ENCODE data around the gene SUB1. TPM values are rescaled to one million over a fixed set of nuclear protein-coding genes. Genes with fewer than 3 reads are reported as not detected.
"Not testable (repeated sequence)": the region's sequence is repeated elsewhere in the genome, so short reads cannot be mapped to it uniquely, and the experiment has no call there.

SUB1 gene
- total RNA-seq, 1 donor = 36.6 TPM

DNA sequence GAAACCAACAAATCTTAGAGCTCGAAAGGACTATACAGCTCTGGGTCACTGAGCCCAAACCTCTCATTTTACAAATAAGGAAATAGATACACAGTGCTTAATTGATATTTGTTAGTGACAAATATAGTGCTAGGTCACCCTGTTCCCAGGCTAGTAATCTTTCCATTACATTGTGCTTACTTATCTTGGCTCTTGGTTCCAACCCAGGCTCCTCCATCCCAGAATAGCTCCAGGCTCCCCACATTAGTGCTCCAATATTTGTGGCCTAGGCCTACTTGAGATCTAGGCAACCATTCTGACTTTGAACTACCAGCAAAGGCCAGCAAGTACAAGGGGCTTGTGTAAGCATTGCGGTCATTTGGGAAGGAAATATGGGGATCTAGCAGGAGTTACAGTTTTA lies 21.7 kb upstream of the SUB1 start:
- DNase-seq (ENCODE audit: low read depth in 2 of 3, low spot score in 2 of 3) = no peak

DNA sequence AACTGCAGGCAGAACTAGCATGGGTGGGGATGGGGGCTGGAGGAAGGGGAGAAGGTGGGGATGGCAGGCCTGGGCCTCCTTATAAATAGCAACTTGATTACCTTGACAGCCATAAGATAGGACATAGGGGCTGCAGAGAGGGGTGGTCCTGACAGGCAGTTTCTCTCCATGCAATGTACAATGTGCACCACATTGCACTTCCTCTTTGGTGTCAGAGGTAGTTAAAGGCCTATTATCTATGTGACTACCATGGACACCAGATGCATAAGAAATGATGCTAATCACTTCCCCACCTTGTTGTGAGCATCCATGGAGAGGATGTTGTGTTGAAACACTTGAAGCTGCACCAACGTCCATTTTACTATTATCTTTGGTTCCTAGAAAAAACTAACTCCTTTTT lies 20.2 kb upstream of the SUB1 start:
- DNase-seq (ENCODE audit: low read depth in 2 of 3, low spot score in 2 of 3) = peak in 1 of 3 donors; percentile 38

DNA sequence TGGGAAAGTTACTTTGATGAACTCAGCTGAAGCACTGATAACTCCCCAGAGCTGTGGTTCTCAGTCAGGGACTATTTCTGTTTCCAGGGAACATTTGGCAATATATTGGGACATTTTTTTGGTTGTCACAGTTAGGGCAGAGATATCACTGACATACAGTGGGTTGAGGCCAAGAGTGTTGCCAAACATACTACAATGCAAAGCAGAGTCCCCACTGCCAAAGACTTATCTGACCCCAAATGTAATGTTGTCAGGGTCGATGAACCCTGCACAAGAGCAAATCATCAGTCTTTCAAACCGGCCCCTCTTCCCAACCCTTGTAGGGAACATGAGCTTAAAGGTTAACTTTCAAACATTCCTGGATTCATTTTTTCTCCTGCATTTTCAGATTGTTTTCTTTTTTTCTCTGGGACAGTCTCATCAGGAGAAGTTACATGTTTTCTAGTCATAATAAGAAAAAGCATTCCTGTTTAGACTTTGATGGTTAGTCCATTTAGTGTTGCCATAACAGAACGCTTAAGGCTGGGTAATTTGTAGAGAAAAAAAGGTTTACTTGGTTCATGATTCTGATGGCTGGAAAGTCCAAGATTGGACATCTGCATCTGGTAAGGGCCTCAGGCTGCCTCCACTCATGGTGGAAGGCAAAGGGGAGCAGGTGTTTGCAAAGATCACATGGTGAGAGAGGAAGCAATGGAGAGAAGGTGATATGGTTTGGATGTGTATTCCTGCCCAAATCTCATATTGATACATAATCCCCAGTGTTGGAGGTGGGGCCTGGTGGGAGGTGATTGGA lies 18.8 kb upstream of the SUB1 start:
- no peak for DNase-seq (ENCODE audit: low read depth in 2 of 3, low spot score in 2 of 3)

DNA sequence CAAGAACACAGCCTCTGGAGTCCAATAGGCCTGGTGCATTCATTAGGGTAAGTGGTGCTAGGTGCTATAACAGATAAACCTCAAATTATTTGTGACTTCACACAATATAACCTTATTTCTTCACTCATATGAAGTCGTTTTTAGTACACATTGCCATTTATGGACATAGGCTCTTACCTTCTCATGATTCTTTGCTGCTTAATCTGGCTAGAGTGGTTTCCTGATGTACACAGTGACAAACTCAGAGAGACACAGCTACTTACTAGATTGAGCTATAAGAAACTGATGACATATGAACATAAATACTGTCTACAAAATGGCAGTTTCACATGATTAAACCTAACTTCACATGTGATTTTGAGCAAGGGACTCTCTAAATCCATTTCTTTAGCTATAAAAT lies 14.2 kb upstream of the SUB1 start:
- DNase-seq (ENCODE audit: low read depth in 2 of 3, low spot score in 2 of 3) = no peak

DNA sequence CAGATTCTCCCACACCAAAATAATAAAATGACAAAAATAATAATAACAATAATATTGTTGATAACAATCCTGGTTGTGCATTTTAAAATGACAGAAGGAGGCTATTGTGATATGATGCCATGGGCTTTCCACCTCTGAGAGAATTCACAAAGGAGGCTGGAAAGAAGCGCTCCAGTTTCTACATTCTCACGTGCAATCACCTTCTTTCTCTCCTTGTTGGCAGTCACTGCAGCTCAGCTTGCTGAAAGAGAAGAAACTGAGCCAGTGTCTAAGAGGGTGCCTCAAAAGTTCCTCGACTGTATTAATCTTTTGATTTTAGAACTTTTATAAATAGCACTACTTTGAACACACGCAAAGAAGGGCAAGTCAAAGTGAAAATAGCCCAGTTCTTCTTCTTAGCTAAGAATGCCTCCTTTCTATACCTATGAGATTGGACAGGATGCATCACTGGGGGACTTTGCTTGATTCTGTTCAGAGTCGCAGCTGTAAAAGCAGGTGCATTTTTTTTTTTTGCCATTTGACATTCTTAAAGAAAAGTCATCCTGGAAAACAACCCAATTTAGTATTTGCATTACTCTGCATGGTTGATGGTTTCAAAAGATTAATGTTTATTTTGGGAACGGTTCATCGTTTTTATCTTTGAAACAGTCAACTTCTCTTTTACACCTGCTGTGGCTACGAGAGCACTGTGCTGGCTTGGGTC lies 12.4 kb upstream of the SUB1 start:
- no peak for DNase-seq (ENCODE audit: low read depth in 2 of 3, low spot score in 2 of 3)

DNA sequence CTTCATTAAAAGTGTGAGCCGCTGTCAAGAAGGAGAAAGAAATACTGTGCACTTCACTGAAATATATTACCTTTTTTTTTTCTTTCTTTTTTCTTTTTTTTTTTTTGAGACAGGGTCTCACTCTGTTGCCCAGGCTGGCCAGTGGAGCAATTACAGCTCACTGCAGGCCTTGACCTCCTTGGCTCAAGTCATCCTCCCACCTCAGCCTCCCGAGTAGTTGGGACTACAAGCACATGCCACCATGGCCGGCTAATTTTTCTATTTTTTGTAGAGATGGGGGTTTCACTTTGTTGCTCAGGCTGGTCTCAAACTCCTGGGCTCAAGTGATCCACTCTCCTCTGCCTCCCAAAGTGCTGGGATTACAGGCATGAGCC lies 11.9 kb upstream of the SUB1 start:
- not testable (repeated sequence) for DNase-seq (ENCODE audit: low read depth in 2 of 3, low spot score in 2 of 3)

DNA sequence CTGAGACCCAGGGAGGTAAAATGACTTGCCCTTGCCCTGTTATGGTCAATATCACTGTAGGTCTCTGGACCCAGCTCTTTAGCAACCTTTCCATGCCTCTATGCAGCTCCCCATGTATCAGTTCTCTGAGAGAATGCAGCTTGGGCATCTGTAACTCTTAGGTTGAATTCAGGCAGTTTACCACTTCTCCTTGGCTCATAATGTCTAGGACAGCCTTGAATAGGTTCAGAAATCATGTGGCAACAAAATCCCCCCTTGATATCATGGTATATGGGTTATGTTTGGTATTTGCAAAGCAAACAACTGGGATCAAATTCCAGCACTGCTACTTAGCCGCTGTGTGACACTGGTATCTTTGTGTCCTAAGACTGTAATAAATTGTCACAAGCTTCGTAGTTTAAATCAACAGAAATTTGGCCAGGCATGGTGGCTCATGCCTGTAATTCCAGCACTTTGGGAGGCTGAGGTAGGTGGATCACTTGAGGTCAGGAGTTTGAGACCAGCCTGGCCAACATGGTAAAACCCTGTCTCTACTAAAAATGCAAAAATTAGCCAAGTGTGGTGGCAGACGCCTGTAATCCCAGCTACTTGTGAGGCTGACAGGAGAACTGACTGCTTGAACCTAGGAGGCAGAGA lies 10.7 kb upstream of the SUB1 start:
- no peak for DNase-seq (ENCODE audit: low read depth in 2 of 3, low spot score in 2 of 3)

DNA sequence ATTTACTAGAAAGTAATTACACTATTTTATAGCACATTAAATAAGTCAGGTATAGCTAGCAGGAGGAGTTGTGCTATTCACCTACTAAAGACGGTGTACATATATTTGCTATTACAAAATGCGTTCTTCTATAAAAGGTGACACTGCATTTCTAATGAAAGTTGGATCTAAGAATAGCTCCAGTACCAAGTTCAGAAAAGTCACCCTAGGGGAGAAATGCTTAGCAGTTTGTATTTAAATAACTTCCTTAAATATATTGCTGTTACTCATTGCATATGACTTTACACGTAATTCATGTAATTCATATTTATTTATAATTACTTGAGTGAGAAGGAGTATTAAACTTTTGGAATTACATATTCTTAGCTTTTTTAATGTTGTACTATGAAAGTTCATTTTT lies 7.0 kb upstream of the SUB1 start:
- no peak for DNase-seq (ENCODE audit: low read depth in 2 of 3, low spot score in 2 of 3)

DNA sequence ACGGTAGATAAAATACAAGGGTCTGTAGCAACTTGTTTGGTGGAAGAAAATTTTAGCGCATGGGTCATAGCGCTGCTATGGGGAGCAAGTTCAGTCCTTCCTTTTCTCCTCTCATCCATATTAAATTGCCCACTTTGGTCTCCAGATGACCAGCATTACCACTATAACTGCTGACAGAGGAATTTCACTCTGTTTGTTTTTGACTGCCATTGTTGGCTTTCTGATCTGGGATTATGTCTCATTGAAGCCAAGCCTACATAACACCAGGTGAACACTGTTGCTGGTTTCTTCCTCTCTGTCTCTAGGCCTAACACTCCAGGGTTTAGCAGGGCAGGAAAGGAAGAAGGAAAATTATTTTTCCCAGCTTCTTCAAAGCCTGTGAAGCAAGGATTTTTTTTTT lies 6.6 kb upstream of the SUB1 start:
- DNase-seq (ENCODE audit: low read depth in 2 of 3, low spot score in 2 of 3) = no peak

DNA sequence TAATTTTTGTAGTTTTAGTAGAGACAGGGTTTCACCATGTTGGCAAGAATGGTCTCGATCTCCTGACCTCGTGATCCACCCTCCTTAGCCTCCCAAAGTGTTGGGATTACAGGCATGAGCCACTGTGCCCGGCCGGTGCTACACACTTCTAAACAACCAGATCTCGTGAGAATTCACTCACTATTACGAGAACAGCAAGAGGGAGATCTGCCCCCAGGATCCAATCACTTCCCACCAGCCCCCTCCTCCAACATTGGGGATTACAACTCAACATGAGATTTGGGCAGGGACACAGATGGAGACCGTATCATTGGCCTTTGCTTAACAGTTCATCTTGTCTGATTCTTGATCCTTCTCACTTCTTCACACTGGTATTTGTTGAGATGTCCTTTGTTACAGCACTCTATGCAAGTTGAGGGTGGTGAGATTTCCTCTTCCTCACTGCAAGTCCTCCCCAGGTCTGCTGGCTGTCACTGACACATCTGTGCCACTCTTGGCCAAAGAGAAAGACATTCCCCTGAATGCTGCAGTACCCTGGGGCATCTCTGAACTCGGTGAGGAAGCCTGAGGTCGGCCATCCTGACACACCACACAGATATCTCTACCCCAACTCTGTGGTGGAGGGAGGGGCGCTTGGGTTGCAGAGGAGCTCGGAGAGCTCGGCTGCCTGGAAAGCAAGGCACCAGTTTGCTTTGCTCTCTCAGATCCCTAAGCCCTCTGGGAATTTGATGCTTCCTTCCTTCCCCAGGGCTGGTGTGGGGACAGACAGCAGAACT lies 4.2 kb upstream of the SUB1 start:
- no peak for DNase-seq (ENCODE audit: low read depth in 2 of 3, low spot score in 2 of 3)

DNA sequence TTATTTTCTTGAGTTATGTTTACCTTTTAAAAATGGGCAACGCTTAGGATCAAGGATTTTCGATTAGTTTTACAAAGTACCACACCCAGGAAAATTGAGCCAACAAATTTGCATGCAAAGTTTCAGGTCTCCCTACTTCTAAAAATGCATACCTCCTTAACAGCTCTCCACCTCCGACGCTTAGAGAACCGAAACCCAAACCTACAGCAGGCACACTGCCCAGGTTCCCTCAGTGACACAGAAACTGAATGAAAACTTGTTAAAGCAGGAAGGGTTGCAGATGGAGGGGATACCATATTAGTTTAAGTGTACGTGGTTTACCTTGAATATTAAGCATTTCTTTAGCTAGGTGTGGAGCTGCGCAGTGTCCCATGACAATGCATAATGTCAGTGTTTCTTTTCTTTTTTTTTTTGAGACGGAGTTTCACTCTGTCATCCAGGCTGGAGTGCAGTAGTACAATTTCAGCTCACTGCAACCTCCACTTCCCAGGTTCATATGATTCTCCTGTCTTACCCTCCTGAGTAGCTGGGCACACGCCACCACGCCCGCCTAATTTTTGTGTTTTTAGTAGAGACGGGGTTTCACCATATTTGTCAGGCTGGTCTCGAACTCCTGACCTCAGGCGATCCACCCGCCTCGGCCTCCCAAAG lies 1.6 kb upstream of the SUB1 start:
- no peak for DNase-seq (ENCODE audit: low read depth in 2 of 3, low spot score in 2 of 3)

DNA sequence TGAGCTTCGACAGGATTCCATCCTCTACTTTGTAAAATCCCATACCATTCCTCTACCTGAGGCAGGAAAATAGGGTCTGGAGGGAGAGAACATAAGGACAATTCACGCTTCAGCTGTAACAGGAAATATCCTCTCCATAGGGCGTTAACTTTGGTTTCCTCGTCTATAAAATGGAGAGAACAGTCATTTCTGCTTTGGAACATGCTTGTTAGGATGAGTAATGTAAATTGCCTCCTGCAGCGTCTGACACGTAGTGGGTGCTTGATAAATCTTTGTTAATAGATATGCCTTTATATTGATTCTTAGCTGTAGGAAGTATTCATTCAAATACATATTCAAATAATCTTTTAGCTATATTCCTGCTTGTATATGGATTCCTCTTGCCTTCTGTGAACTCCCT lies 711 bp upstream of the SUB1 start:
- DNase-seq (ENCODE audit: low read depth in 2 of 3, low spot score in 2 of 3) = no peak

DNA sequence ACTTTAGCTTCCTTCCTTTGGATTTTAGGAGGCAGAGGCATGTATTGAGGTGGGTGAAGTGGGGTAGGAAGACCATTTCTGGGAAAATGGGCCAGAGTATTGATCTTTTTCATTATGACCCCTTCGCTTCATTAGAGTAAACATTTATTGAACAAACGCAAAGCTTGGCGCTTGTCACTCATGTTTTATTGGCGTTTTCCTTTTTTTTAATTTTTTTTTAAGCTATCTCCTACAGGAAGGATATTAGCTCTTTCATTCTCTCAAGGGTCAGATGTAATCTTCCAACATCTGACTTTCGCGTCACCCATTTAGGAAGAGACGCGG lies 273 bp upstream of the SUB1 start:
- no peak for DNase-seq (ENCODE audit: low read depth in 2 of 3, low spot score in 2 of 3)

DNA sequence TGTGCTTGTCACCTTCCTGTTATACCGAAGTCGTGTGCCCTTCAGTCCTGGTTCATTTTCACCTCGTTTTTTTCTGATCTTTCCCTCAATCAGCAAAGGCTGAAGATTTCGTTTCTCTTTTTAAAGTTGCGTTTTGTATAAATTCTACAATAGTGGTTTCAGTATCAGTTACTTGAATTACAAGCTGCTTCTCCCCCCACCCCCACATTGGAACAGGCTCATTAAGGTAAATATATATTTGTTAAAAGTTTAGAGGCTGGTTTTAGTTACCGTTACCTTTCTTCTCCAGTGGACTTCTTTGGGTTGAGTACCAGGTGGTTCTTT lies 881 bp downstream of the SUB1 start:
- DNase-seq (ENCODE audit: low read depth in 2 of 3, low spot score in 2 of 3) = no peak

DNA sequence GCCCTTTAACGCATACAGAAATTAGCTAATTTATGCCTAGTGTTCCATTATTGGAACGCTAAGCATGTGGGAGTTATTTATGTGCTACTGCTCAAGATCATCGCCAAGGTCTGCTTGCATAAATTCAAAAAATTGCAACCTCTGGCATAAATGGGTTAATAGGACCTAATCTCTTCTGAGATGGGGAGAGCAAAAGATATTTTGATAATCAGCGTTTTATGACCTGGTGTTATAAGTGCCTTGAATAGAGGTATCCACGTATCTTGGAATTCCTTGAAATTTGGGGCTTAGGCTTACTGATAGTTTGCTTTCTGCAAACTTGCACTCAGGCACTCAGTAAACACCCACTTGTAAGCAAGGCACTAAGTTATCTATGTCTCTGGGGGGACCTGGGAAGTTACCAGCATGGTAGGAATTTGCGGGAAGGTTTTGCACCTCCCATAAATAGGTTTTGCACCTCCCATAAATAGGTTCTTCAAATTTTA lies 1.8 kb downstream of the SUB1 start:
- no peak for DNase-seq (ENCODE audit: low read depth in 2 of 3, low spot score in 2 of 3)

DNA sequence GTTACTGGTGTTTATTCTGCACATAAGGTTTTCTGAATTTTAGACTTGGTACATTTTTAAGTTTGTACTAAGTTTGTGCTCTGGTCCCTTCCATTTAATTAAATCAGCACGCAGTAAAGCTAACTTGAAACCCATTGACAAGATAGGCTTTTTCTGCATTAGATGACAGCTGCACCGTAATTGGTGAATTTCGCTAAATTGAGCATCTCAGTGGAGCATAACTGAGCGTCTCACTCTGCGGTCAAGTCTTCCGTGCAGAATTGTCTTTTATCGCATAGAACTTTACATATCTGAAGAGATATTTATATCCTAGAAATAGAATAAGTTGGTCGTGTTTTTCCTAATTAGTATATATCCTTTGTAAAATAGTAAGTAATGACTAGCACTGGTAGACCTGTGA lies 4.1 kb downstream of the SUB1 start:
- DNase-seq (ENCODE audit: low read depth in 2 of 3, low spot score in 2 of 3) = no peak

DNA sequence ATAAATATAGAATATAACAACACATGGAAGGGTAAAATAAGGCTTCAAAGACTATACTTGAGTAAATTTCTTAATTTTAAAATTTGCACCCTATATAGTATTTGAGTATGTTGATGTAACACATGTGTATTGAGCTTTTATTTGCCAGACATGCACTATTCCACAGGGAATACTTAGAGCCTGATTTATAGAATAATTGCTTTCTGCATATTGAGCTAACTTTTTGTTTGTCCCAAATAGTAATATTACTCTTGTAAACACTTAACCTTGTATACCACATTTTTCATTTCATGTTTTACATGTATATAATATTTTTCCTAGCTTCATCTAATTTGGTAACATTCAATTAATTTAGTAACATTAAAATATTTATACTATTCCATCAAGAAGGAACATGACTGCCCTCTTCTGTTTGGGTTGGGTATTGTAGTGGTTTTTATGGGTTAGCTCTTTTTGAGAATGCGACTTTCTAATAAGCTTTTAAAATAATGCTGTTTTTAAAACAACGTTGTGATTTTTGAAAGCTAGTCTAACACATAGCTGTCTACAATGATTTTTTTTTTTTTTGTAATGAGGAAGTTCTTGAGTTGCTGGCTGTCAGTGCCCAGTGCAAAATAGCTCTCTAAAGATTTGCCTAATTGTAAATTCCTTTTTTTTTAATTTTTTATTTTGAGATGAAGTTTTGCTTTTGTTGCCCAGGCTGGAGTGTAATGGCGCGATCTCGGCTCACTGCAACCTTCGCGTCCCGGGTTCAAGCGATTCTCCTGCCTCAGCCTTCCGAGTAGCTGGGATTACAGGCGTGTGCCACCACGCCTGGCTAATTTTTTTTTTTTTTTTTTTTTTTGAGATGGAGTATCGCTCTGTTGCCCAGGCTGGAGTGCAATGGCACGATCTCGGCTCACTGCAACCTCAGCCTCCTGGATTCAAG lies 4.8 kb downstream of the SUB1 start:
- DNase-seq (ENCODE audit: low read depth in 2 of 3, low spot score in 2 of 3) = peak; percentile 37 to 90 (median 67)

DNA sequence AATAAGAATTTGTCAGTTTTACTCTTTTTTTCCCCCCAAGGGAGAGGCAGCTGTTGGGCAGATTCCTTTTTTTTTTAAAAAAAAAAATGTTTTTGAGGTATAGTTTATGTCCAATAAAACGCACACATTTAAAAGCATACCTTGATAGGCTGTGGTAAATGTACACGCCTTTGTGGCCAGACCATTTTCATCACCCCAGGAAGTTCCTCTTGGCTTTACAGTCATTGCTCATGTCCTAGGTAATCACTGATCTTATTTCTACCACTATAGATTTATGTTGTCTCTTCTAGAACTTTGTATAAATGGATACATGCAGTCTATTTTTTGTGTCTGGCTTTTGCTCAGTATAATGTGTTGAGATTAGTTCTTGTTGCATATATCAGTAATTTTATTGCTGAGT lies 9.8 kb downstream of the SUB1 start:
- no peak for DNase-seq (ENCODE audit: low read depth in 2 of 3, low spot score in 2 of 3)

DNA sequence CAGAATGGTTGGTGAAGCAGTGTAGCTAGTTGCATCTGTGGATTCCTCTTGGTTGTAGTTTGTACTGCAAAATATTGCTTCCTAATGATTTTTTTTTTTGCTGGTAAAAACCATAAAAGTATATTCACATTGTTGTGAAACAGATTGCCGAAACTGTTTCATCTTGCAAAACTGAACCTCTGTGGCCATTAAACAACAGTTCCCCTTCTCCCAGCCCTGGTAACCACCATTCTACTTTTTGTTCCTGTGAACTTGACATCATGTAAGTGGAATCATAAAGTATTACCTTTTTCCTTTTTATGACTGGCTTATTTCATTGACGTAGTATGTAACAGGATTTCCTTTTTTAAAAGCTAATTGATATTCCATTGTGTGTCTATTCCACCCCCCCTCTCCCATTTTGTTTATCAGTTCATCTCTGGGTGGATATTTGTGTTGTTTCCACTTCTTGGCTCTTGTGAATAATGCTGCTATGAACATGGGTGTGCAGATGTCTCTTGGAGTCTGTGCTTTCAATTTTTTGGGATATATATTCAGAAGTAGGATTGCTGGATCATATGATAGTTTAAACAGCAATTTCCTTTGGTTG lies 11.8 kb downstream of the SUB1 start:
- no peak for DNase-seq (ENCODE audit: low read depth in 2 of 3, low spot score in 2 of 3)

Measured in hematopoietic multipotent progenitor cell (in vitro differentiated cells).